Measurements from ENCODE around the gene GDF15.

GRCh38 chr19:18429717-18430416 is 43.9 kb downstream of the GDF15 start:
- TF ChIP-seq, protein P1, sequence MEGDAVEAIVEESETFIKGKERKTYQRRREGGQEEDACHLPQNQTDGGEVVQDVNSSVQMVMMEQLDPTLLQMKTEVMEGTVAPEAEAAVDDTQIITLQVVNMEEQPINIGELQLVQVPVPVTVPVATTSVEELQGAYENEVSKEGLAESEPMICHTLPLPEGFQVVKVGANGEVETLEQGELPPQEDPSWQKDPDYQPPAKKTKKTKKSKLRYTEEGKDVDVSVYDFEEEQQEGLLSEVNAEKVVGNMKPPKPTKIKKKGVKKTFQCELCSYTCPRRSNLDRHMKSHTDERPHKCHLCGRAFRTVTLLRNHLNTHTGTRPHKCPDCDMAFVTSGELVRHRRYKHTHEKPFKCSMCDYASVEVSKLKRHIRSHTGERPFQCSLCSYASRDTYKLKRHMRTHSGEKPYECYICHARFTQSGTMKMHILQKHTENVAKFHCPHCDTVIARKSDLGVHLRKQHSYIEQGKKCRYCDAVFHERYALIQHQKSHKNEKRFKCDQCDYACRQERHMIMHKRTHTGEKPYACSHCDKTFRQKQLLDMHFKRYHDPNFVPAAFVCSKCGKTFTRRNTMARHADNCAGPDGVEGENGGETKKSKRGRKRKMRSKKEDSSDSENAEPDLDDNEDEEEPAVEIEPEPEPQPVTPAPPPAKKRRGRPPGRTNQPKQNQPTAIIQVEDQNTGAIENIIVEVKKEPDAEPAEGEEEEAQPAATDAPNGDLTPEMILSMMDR (IDR thresholded peaks at IDR 0.05; ENCODE audit: poor library complexity, severe bottlenecking): no peak
- no peak for TF ChIP-seq EZH2 (IDR thresholded peaks at IDR 0.05; ENCODE audit: borderline replicate concordance, insufficient read depth, low read length, poor library complexity, severe bottlenecking)
- TF ChIP-seq MXI1 (conservative IDR thresholded peaks at IDR 0.05; ENCODE audit: poor library complexity, severe bottlenecking): no peak
- no peak for TF ChIP-seq TAF1 (IDR thresholded peaks at IDR 0.05; ENCODE audit: low read depth)
